H9 (cell line): Measurements from ENCODE around the gene PBX1. TPM values are rescaled to one million over a fixed set of nuclear protein-coding genes. Genes with fewer than 3 reads are reported as not detected.

Experiments used
- DNase-seq: peaks from one replicate; pipeline ENCODE4 v3.0.0-alpha.2; 2017
- H2AFZ ChIP-seq: one replicate; pipeline ENCODE4 v1.6.1; 2013; ENCODE audit warnings: mild to moderate bottlenecking, low read length, control low read depth, moderate library complexity
- H2AK5ac ChIP-seq: 2 replicates; pipeline ENCODE4 v1.6.1; 2013; ENCODE audit warnings: low read length, control low read depth, mixed read lengths; ENCODE audit not compliant: insufficient read length
- H2BK120ac ChIP-seq: one replicate; pipeline ENCODE4 v1.6.1; 2013; ENCODE audit warnings: low read depth, mild to moderate bottlenecking, low read length, control low read depth, inconsistent platforms; ENCODE audit not compliant: poor library complexity, severe bottlenecking
- H2BK12ac ChIP-seq: 2 replicates; pipeline ENCODE4 v1.6.1; 2013; ENCODE audit warnings: low read length, control low read depth, mixed read lengths, low read depth; ENCODE audit not compliant: insufficient read length
- H2BK15ac ChIP-seq: 2 replicates; pipeline ENCODE4 v1.6.1; 2013; ENCODE audit warnings: low read depth, low read length, control low read depth
- H2BK20ac ChIP-seq: one replicate; pipeline ENCODE4 v1.6.1; 2013; ENCODE audit warnings: low read depth, mild to moderate bottlenecking, low read length, control low read depth, inconsistent platforms; ENCODE audit not compliant: poor library complexity, severe bottlenecking
- H2BK5ac ChIP-seq: 2 replicates; pipeline ENCODE4 v1.6.1; 2013; ENCODE audit warnings: low read length, control low read depth, mixed read lengths; ENCODE audit not compliant: insufficient read length
- H3K14ac ChIP-seq: 2 replicates; pipeline ENCODE4 v1.6.1; 2013; ENCODE audit warnings: low read length, control low read depth; ENCODE audit not compliant: insufficient read depth
- H3K18ac ChIP-seq: 2 replicates; pipeline ENCODE4 v1.6.1; 2013; ENCODE audit warnings: low read depth, mild to moderate bottlenecking, mixed read lengths, low read length, control low read depth; ENCODE audit not compliant: insufficient read length
- H3K23ac ChIP-seq: 2 replicates; pipeline ENCODE4 v1.6.1; 2013; ENCODE audit warnings: low read length, control low read depth, mixed read lengths, low read depth; ENCODE audit not compliant: insufficient read length
- H3K23me2 ChIP-seq: 2 replicates; pipeline ENCODE4 v1.6.1; 2013; ENCODE audit warnings: low read depth, mild to moderate bottlenecking, mixed read lengths, low read length, control low read depth; ENCODE audit not compliant: insufficient read length, poor library complexity, severe bottlenecking
- H3K27ac ChIP-seq: 2 replicates; pipeline ENCODE4 v1.5.1; 2013; ENCODE audit warnings: low read length, control low read depth, mixed read lengths, low read depth; ENCODE audit not compliant: insufficient read length
- H3K27me3 ChIP-seq: 2 replicates; pipeline ENCODE4 v1.6.1; 2013; ENCODE audit warnings: low read length, control low read depth, inconsistent platforms; ENCODE audit not compliant: insufficient read depth
- H3K4ac ChIP-seq: 2 replicates; pipeline ENCODE4 v1.6.1; 2013; ENCODE audit warnings: low read depth, mild to moderate bottlenecking, control low read depth, inconsistent platforms, low read length, moderate library complexity
- H3K4me1 ChIP-seq: 2 replicates; pipeline ENCODE4 v1.6.1; 2013; ENCODE audit warnings: low read length, control low read depth, inconsistent platforms; ENCODE audit not compliant: insufficient read depth
- H3K4me2 ChIP-seq: 2 replicates; pipeline ENCODE4 v1.6.1; 2013; ENCODE audit warnings: low read length, control low read depth, mixed read lengths; ENCODE audit not compliant: insufficient read length, insufficient read depth
- H3K56ac ChIP-seq: 2 replicates; pipeline ENCODE4 v1.6.1; 2013; ENCODE audit warnings: low read depth, mild to moderate bottlenecking, mixed read lengths, low read length, control low read depth; ENCODE audit not compliant: insufficient read length
- H3K79me1 ChIP-seq: 2 replicates; pipeline ENCODE4 v1.6.1; 2013; ENCODE audit warnings: low read depth, mild to moderate bottlenecking, moderate library complexity, low read length, control low read depth, inconsistent platforms; ENCODE audit not compliant: insufficient read depth, poor library complexity, severe bottlenecking
- H3K79me2 ChIP-seq: 2 replicates; pipeline ENCODE4 v1.6.1; 2013; ENCODE audit warnings: low read length, control low read depth, inconsistent platforms; ENCODE audit not compliant: insufficient read depth
- H3K9ac ChIP-seq: 2 replicates; pipeline ENCODE4 v1.6.1; 2013; ENCODE audit warnings: low read length, control low read depth, mixed read lengths; ENCODE audit not compliant: insufficient read length; ENCODE audit errors: extremely low read depth
- H3K9me3 ChIP-seq: one replicate; pipeline ENCODE4 v1.6.1; 2013; ENCODE audit warnings: low read depth, low read length, inconsistent platforms; ENCODE audit not compliant: control insufficient read depth
- H3T11ph ChIP-seq: one replicate; pipeline ENCODE4 v1.6.1; 2013; ENCODE audit warnings: mild to moderate bottlenecking, low read length, control low read depth, inconsistent platforms
- H4K20me1 ChIP-seq: one replicate; pipeline ENCODE4 v1.6.1; 2013; ENCODE audit not compliant: control insufficient read depth, insufficient read length, insufficient read depth
- H4K5ac ChIP-seq: 2 replicates; pipeline ENCODE4 v1.6.1; 2013; ENCODE audit warnings: low read depth, mild to moderate bottlenecking, mixed read lengths, low read length, control low read depth; ENCODE audit not compliant: insufficient read length
- H4K8ac ChIP-seq: replicated peaks from 2 replicates; pipeline ENCODE4 v1.6.1; 2013; ENCODE audit warnings: low read length, control low read depth, mixed read lengths, low read depth; ENCODE audit not compliant: insufficient read length
- H4K91ac ChIP-seq: 2 replicates; pipeline ENCODE4 v1.6.1; 2013; ENCODE audit warnings: low read depth, mild to moderate bottlenecking, moderate library complexity, mixed read lengths, low read length, control low read depth; ENCODE audit not compliant: insufficient read length
- H3K27ac Mint-ChIP-seq, 3 experiments: 2 replicates in 2 of 3; 3 replicates in 1 of 3; pipeline ENCODE4 v1.8.0; 2020 to 2021; ENCODE audit warnings: mixed read lengths in 3 of 3, mild to moderate bottlenecking in 1 of 3, moderate library complexity in 1 of 3
- H3K27me3 Mint-ChIP-seq: 2 replicates; pipeline ENCODE4 v1.8.0; 2021; ENCODE audit warnings: low read depth, mild to moderate bottlenecking, moderate library complexity, mixed read lengths
- H3K36me3 Mint-ChIP-seq, 3 experiments: 2 replicates in 2 of 3; 3 replicates in 1 of 3; pipeline ENCODE4 v1.8.0; 2020 to 2021; ENCODE audit warnings: low read depth in 3 of 3, mixed read lengths in 3 of 3; ENCODE audit not compliant: insufficient read depth in 1 of 3
- H3K4me1 Mint-ChIP-seq, 2 experiments: 2 replicates each; pipeline ENCODE4 v1.8.0; 2020; ENCODE audit warnings: mixed read lengths in 2 of 2
- H3K4me3 Mint-ChIP-seq, 2 experiments: 2 replicates in 1 of 2; 3 replicates in 1 of 2; pipeline ENCODE4 v1.8.0; 2020 to 2021; ENCODE audit warnings: mild to moderate bottlenecking in 2 of 2, mixed read lengths in 2 of 2, moderate library complexity in 1 of 2
- H3K9me3 Mint-ChIP-seq, 2 experiments: 2 replicates in 1 of 2; 3 replicates in 1 of 2; pipeline ENCODE4 v1.8.0; 2020; ENCODE audit warnings: mild to moderate bottlenecking in 2 of 2, mixed read lengths in 2 of 2, moderate library complexity in 1 of 2
- total RNA-seq: library from RNA; stranded (reverse); gene quantifications from 2 replicates; pipeline ENCODE4 v1.2.1, GENCODE V29; 2021
- TF ChIP-seq, protein P1 (sequence below): fragments of 200-600 bp; sonication (generic); conservative IDR thresholded peaks from 3 replicates; pipeline ENCODE4 v1.8.0; 2021; ENCODE audit warnings: antibody characterized with exemption, mild to moderate bottlenecking

PBX1 gene
- total RNA-seq, 1 experiment from 2014 or later: 142 TPM

- H4K5ac ChIP-seq: no peak overlapping the region
- H3K79me1 ChIP-seq: no peaks in the 10 kb centered on the region
- H3K56ac ChIP-seq: no peak overlapping the region
- H3K36me3 Mint-ChIP-seq: no peaks in the 10 kb centered on the region
- H3K27me3 Mint-ChIP-seq: peaks cover 44% of the 10 kb centered on the region
- no peak overlapping the region for H2AFZ ChIP-seq
- H4K8ac ChIP-seq: no peak overlapping the region
- no peaks in the 10 kb centered on the region for H3K9me3 ChIP-seq
- H2BK12ac ChIP-seq: no peak overlapping the region
- H3T11ph ChIP-seq: no peak overlapping the region
- no peaks in the 10 kb centered on the region for H4K20me1 ChIP-seq
- no peak overlapping the region for H2BK120ac ChIP-seq
- H3K79me2 ChIP-seq: no peaks in the 10 kb centered on the region
- no peak overlapping the region for H3K18ac ChIP-seq
- no peak overlapping the region for H3K4me2 ChIP-seq
- no peaks in the 10 kb centered on the region for H3K9me3 Mint-ChIP-seq
- no peaks in the 10 kb centered on the region; the same call in 1 of the 2 replicates for H3K4me1 ChIP-seq
- TF ChIP-seq, protein P1, sequence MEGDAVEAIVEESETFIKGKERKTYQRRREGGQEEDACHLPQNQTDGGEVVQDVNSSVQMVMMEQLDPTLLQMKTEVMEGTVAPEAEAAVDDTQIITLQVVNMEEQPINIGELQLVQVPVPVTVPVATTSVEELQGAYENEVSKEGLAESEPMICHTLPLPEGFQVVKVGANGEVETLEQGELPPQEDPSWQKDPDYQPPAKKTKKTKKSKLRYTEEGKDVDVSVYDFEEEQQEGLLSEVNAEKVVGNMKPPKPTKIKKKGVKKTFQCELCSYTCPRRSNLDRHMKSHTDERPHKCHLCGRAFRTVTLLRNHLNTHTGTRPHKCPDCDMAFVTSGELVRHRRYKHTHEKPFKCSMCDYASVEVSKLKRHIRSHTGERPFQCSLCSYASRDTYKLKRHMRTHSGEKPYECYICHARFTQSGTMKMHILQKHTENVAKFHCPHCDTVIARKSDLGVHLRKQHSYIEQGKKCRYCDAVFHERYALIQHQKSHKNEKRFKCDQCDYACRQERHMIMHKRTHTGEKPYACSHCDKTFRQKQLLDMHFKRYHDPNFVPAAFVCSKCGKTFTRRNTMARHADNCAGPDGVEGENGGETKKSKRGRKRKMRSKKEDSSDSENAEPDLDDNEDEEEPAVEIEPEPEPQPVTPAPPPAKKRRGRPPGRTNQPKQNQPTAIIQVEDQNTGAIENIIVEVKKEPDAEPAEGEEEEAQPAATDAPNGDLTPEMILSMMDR: no peak
- H3K4me1 Mint-ChIP-seq: peaks cover 15 to 17% of the 10 kb centered on the region in 2 experiments
- no peak for DNase-seq
- no peak overlapping the region for H3K23ac ChIP-seq
- H3K27ac ChIP-seq: no peak overlapping the region
- no peaks in the 10 kb centered on the region for H3K23me2 ChIP-seq
- no peak overlapping the region for H2AK5ac ChIP-seq
- H3K27ac Mint-ChIP-seq: no peak overlapping the region
- no peak overlapping the region for H3K4me3 Mint-ChIP-seq
- H3K4ac ChIP-seq: no peak overlapping the region
- H2BK20ac ChIP-seq: no peak overlapping the region
- no peak overlapping the region for H4K91ac ChIP-seq
- no peak overlapping the region for H2BK15ac ChIP-seq
- H3K27me3 ChIP-seq: no peaks in the 10 kb centered on the region; the same call in 1 of the 2 replicates
- no peak overlapping the region for H2BK5ac ChIP-seq
- no peak overlapping the region for H3K9ac ChIP-seq
- no peak overlapping the region for H3K14ac ChIP-seq
These were observed 302.6 kb downstream of the PBX1 start for GRCh38 chr1:164861632-164862031.
